Rectal smooth muscle tissue (tissue), 1 donor: ENCODE measurements around the gene SLC8B1.

Source experiments
- H3K27ac ChIP-seq: one replicate; pipeline ENCODE4 v1.7.0; 2013; ENCODE audit warnings: low read depth, low read length, inconsistent platforms
- H3K27me3 ChIP-seq: one replicate; pipeline ENCODE4 v1.7.0; 2013; ENCODE audit warnings: low read length; ENCODE audit not compliant: control insufficient read depth, insufficient read depth
- H3K36me3 ChIP-seq: one replicate; pipeline ENCODE4 v1.7.0; 2013; ENCODE audit warnings: low read length; ENCODE audit not compliant: control insufficient read depth, insufficient read depth
- H3K4me1 ChIP-seq: one replicate; pipeline ENCODE4 v1.7.0; 2013; ENCODE audit warnings: low read length; ENCODE audit not compliant: control insufficient read depth, insufficient read depth
- H3K4me3 ChIP-seq: one replicate; pipeline ENCODE4 v1.7.0; 2013; ENCODE audit warnings: low read length
- H3K9ac ChIP-seq: one replicate; pipeline ENCODE4 v1.7.0; 2013; ENCODE audit warnings: low read length

SLC8B1 gene

GRCh38 chr12:113328368-113328889 lies 6.5 kb downstream of the SLC8B1 start:
- Histone ChIP-seq H3K36me3 (peaks cover 3% of the 10 kb centered on the region), H3K4me1 (no peaks in the 10 kb centered on the region), H3K9ac (no peak overlapping the region), H3K27me3 (no peaks in the 10 kb centered on the region), H3K4me3 (no peak overlapping the region), H3K27ac (no peak overlapping the region)

- H3K4me3 ChIP-seq: no peak overlapping the region
- H3K27ac ChIP-seq: no peak overlapping the region
- peaks cover 3% of the 10 kb centered on the region for H3K36me3 ChIP-seq
- H3K4me1 ChIP-seq: no peaks in the 10 kb centered on the region
- H3K9ac ChIP-seq: no peak overlapping the region
- no peaks in the 10 kb centered on the region for H3K27me3 ChIP-seq
These were observed 8.0 kb downstream of the SLC8B1 start for GRCh38 chr12:113326775-113327395.

- Histone ChIP-seq H3K27me3 (no peaks in the 10 kb centered on the region), H3K4me1 (no peaks in the 10 kb centered on the region), H3K4me3 (no peak overlapping the region), H3K36me3 (peaks cover 5% of the 10 kb centered on the region), H3K9ac (no peak overlapping the region), H3K27ac (no peak overlapping the region)
These were observed 9.0 kb downstream of the SLC8B1 start for GRCh38 chr12:113325916-113326315.

GRCh38 chr12:113322343-113322742 lies 12.6 kb downstream of the SLC8B1 start:
- Histone ChIP-seq H3K27me3 (no peaks in the 10 kb centered on the region), H3K9ac (no peak overlapping the region), H3K4me1 (no peaks in the 10 kb centered on the region), H3K36me3 (peaks cover 22% of the 10 kb centered on the region), H3K4me3 (no peak overlapping the region), H3K27ac (no peak overlapping the region)

GRCh38 chr12:113320401-113320800 lies 14.5 kb downstream of the SLC8B1 start:
- no peaks in the 10 kb centered on the region for H3K27me3 ChIP-seq
- H3K36me3 ChIP-seq: peaks cover 22% of the 10 kb centered on the region
- no peak overlapping the region for H3K9ac ChIP-seq
- no peaks in the 10 kb centered on the region for H3K4me1 ChIP-seq
- no peak overlapping the region for H3K27ac ChIP-seq
- no peak overlapping the region for H3K4me3 ChIP-seq

- no peaks in the 10 kb centered on the region for H3K27me3 ChIP-seq
- no peak overlapping the region for H3K27ac ChIP-seq
- no peak overlapping the region for H3K9ac ChIP-seq
- no peak overlapping the region for H3K4me3 ChIP-seq
- H3K36me3 ChIP-seq: peaks cover 22% of the 10 kb centered on the region
- no peaks in the 10 kb centered on the region for H3K4me1 ChIP-seq
These were observed 15.8 kb downstream of the SLC8B1 start for GRCh38 chr12:113318900-113319628.

- Histone ChIP-seq H3K27ac (no peak overlapping the region), H3K9ac (no peak overlapping the region), H3K27me3 (no peaks in the 10 kb centered on the region), H3K36me3 (peaks cover 22% of the 10 kb centered on the region), H3K4me3 (no peak overlapping the region), H3K4me1 (no peaks in the 10 kb centered on the region)
These were observed 16.8 kb downstream of the SLC8B1 start for GRCh38 chr12:113318046-113318656.

GRCh38 chr12:113317122-113317521 lies 17.8 kb downstream of the SLC8B1 start:
- Histone ChIP-seq H3K27me3 (no peaks in the 10 kb centered on the region), H3K36me3 (peaks cover 22% of the 10 kb centered on the region), H3K9ac (no peak overlapping the region), H3K4me1 (no peaks in the 10 kb centered on the region), H3K4me3 (no peak overlapping the region), H3K27ac (no peak overlapping the region)

GRCh38 chr12:113316155-113316554 lies 18.8 kb downstream of the SLC8B1 start:
- Histone ChIP-seq H3K27ac (no peak overlapping the region), H3K27me3 (no peaks in the 10 kb centered on the region), H3K36me3 (peaks cover 25% of the 10 kb centered on the region), H3K4me1 (no peaks in the 10 kb centered on the region), H3K9ac (no peak overlapping the region), H3K4me3 (no peak overlapping the region)

- H3K9ac ChIP-seq: no peak overlapping the region
These were observed 19.6 kb downstream of the SLC8B1 start for GRCh38 chr12:113315358-113315757.

GRCh38 chr12:113314121-113314529 lies 20.8 kb downstream of the SLC8B1 start:
- H3K9ac ChIP-seq: no peak overlapping the region
- no peak overlapping the region for H3K4me3 ChIP-seq
- H3K36me3 ChIP-seq: peaks cover 24% of the 10 kb centered on the region
- H3K27ac ChIP-seq: no peak overlapping the region
- H3K4me1 ChIP-seq: no peaks in the 10 kb centered on the region
- H3K27me3 ChIP-seq: no peaks in the 10 kb centered on the region

More at GRCh38 chr12:113315358-113315757, 19.6 kb downstream of the SLC8B1 start:
- no peaks in the 10 kb centered on the region for H3K4me1 ChIP-seq
- no peak overlapping the region for H3K27ac ChIP-seq
- H3K4me3 ChIP-seq: no peak overlapping the region
- peaks cover 19% of the 10 kb centered on the region for H3K36me3 ChIP-seq
- no peaks in the 10 kb centered on the region for H3K27me3 ChIP-seq

- Histone ChIP-seq H3K27me3 (no peaks in the 10 kb centered on the region), H3K9ac (no peak overlapping the region), H3K4me1 (no peaks in the 10 kb centered on the region), H3K27ac (no peak overlapping the region), H3K4me3 (no peak overlapping the region), H3K36me3 (peaks cover 17% of the 10 kb centered on the region)
These were observed 24.4 kb downstream of the SLC8B1 start for GRCh38 chr12:113310489-113310888.
